ENCODE data around the gene SARS1.

DNA sequence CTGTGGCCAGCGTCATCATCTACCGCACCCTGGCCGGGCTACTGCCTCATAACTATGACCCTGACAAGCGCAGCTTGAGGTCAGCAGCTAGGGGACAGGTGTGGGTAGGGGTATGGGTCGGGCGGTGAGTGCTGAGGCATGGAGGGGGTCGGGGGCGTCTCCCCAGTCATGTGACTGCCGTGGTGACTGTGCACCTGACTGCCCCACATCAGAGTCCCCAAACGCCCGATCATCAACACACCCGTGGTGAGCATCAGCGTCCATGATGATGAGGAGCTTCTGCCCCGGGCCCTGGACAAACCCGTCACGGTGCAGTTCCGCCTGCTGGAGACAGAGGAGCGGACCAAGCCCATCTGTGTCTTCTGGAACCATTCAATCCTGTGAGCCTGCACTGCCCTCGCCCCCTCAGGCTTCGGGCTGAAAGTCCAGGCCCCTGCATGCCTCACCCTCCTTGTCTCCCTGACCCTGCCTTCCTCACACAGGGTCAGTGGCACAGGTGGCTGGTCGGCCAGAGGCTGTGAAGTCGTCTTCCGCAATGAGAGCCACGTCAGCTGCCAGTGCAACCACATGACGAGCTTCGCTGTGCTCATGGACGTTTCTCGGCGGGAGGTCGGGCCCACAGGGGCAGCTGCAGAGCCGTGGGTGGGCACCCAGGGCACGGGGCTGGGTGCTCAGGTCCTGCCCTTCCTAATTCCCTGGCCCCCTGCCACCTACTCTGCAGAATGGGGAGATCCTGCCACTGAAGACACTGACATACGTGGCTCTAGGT is 55.7 kb downstream of the SARS1 start:
- TF ChIP-seq CTCF (IDR thresholded peaks at IDR 0.05) (no peak), POLR2A (IDR thresholded peaks at IDR 0.05) (no peak)

All from Peyer's patch (tissue), 4 donors.